HuH-7.5 (cell line): Measurements from ENCODE around the gene PLCH1.

Source experiments
- DNase-seq: peaks from one replicate; pipeline ENCODE4 v3.0.0; 2011; ENCODE audit warnings: low spot score

The PLCH1 gene

GRCh38 chr3:155377071-155377470, 367.8 kb downstream of the PLCH1 start:
- no peak for DNase-seq

DNA sequence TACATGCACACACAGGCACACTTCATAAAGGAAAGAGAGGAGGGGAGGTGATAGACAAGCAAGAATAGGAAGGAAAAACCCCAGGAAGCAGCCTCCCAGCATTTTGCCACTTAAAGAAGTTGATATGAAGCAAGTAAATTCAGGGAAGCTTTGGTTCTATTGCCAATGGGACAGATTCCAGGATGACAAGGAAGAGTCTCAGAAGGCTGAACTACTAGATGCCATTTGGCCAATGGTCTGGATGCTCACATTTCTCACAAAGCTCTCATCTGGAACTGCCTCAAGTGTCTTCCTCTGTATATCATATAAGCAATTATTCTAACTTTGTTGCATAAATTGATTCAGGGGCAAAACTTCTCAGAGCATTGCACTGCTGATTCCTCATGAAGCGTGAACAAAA, 372.6 kb downstream of the PLCH1 start:
- no peak for DNase-seq

DNA sequence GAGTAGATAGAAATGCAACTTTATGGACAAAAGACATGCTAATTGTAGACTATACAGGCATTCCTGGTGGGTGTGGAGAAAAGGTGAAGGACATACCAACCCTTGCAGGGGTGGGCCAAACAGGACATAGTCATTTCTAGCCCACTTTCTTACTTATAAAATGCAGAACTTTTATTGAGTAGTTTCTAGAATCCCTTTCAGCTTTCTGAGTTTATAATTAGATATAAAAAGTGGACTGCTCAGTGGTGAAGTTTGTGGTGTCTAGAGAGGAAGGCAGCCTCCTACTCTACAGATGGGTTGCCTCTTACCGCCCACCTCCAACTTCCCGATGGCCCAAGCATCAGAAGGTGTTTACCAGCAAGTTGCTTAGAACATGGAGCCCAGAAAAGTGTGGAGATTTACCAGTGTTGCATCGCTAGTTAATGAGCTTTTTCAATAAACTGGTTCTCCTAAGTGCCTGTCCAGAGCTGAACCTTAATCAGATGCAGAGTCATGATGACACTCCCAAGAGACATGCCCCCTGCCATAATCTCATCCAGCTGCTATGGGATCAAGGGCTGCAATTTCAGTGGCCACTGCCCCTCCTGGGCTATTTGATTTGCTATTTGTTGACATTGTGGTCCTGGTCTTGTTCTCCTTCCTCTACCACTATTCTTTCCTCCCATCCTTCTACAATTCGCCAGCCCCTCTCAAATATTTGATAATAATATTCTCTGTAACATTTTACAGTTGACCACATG, 373.9 kb downstream of the PLCH1 start:
- DNase-seq = no peak

DNA sequence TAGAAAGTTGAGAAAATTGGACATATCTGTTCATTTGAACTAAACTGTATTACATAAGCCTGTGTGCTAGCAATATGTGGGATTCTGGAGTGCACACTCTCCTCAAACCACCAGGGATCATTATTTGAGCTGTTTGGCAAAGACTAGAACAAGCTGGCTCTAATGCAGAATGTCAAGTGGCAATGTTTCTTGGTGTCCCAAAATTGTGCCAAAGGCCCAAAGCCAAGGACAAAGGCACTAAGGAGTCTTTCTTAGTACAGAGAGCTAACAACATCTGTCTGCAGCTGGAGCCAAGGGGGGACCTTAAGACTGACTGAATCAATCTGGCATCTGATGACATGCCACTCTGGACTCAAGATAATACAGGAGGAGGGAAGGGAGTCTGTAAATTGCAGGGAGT, 374.7 kb downstream of the PLCH1 start:
- no peak for DNase-seq

GRCh38 chr3:155369735-155370134, 375.1 kb downstream of the PLCH1 start:
- no peak for DNase-seq

DNA sequence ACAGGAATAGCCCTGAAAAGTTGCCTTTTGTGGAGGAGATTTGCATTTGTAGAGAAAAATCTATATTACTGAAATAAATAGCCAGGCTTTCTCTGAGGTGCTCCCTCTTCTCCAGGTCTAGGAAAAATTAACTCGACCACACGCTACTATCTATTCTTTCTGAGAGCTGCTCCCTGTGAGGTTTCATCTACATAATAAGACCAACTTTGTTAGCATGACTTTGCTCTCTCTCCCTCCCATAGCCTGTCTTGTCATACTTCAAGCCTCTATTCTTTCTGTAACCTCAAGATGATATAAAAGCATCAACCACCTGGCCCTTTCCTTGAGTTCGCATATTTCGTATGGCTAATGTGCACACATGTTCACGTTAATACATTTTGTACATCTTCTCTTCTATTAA, 375.6 kb downstream of the PLCH1 start:
- no peak for DNase-seq

GRCh38 chr3:155368786-155369185, 376.1 kb downstream of the PLCH1 start:
- DNase-seq = no peak

GRCh38 chr3:155367506-155367905, 377.4 kb downstream of the PLCH1 start:
- DNase-seq = no peak

DNA sequence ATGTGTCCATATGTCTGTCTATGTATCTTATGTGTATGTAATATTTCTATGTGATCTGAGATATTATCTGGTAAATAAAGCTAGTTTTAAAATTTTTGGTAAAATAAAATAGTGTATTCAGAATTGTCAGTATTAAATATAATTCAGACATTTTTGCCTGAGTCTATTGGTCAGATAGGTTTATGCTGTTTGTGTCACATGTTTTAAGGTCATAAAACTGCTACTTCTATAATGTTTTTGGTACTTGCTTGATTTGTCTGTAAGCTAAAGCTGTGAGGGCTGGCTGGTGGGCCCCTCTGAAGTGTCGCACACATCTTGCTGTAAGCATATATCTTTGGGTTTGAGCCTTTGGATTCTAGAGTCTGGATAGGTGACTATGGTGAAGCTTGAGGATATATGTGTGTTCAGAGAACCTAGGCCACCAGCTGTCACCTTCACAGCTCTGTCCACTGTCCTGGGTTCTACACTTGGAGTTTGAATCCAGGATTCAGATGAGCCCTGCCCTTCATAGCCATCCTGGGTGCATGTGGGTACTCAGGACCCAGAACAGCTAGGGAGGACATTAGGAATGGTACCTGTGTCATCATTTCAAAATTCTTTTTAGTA, 379.6 kb downstream of the PLCH1 start:
- no peak for DNase-seq

- DNase-seq = no peak
These were observed 380.4 kb downstream of the PLCH1 start for GRCh38 chr3:155364492-155364891.

- DNase-seq = no peak
These were observed 381.2 kb downstream of the PLCH1 start for GRCh38 chr3:155363690-155364070.

- DNase-seq = no peak
These were observed 381.8 kb downstream of the PLCH1 start for GRCh38 chr3:155362808-155363689.

GRCh38 chr3:155360281-155360680, 384.6 kb downstream of the PLCH1 start:
- DNase-seq = no peak

GRCh38 chr3:155356594-155357370, 388.1 kb downstream of the PLCH1 start:
- no peak for DNase-seq

- DNase-seq = no peak
These were observed 390.2 kb downstream of the PLCH1 start for GRCh38 chr3:155354658-155355057.

- no peak for DNase-seq
These were observed 391.9 kb downstream of the PLCH1 start for GRCh38 chr3:155352900-155353490.

- DNase-seq = no peak
These were observed 394.3 kb downstream of the PLCH1 start for GRCh38 chr3:155350571-155350970.

- DNase-seq = no peak
These were observed 397.0 kb downstream of the PLCH1 start for GRCh38 chr3:155347901-155348300.

GRCh38 chr3:155342344-155342743, 402.5 kb downstream of the PLCH1 start:
- no peak for DNase-seq

GRCh38 chr3:155339052-155339451, 405.8 kb downstream of the PLCH1 start:
- DNase-seq = no peak

DNA sequence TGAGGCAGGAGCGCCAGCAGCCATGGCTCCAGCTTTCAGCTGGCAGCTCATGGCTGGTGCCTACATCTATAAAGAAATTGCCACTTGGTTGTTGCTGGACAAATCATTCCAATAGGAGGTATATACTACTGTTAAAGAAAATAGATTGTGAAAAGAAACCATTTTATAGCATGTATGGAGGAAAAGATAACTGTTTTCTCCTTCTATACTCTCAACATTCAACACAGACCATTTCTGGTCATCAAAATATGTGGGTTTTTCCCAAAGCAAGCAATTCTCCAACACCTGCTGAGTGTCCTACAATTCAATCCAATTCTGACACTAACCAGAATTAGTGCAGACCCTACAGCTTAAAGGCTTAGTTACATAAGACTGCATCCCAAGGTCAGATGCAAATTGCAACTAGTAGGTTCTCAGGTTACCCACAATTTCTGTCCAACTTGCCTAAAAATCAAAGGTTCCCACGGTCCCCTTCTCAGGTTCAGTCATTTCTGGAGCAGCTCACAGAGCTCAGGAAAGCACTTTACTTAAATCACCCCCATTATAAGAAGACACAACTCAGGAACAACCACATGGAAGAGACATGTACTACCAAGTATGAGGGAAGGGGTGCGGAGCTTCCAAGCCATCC, 409.0 kb downstream of the PLCH1 start:
- no peak for DNase-seq
